DOHH2 (cell line): ENCODE data around the gene FAM118A.
"Not testable (repeated sequence)": the region's sequence is repeated elsewhere in the genome, so short reads cannot be mapped to it uniquely, and the experiment has no call there.

ENCODE experiments used
- H3F3A ChIP-seq: fragments of 200-600 bp; sonication (generic), shearing (Covaris generic); 2 replicates; pipeline ENCODE4 v1.6.0; 2016; ENCODE audit warnings: antibody characterized with exemption, mild to moderate bottlenecking; ENCODE audit not compliant: control insufficient read depth, insufficient read depth
- H3K27ac ChIP-seq: fragments of 200-600 bp; sonication (generic); 2 replicates; pipeline ENCODE4 v1.5.1; 2014; ENCODE audit warnings: low read depth, mild to moderate bottlenecking, low read length, moderate library complexity
- H3K27me3 ChIP-seq: fragments of 200-600 bp; sonication (generic); 2 replicates; pipeline ENCODE4 v1.6.1; 2014; ENCODE audit warnings: mild to moderate bottlenecking, low read length, mixed read lengths; ENCODE audit not compliant: control insufficient read depth
- H3K36me3 ChIP-seq: fragments of 200-600 bp; sonication (generic); 2 replicates; pipeline ENCODE4 v1.6.1; 2014; ENCODE audit warnings: mild to moderate bottlenecking, low read length, moderate library complexity, mixed read lengths; ENCODE audit not compliant: control insufficient read depth
- H3K4me1 ChIP-seq: fragments of 200-600 bp; sonication (generic); 2 replicates; pipeline ENCODE4 v1.6.1; 2014; ENCODE audit warnings: mild to moderate bottlenecking, low read length, mixed read lengths; ENCODE audit not compliant: control insufficient read depth
- H3K4me2 ChIP-seq: fragments of 200-600 bp; sonication (generic); 2 replicates; pipeline ENCODE4 v1.6.0; 2014; ENCODE audit warnings: mild to moderate bottlenecking, low read length, moderate library complexity
- H3K4me3 ChIP-seq: fragments of 200-600 bp; sonication (generic); 2 replicates; pipeline ENCODE4 v1.5.1; 2014; ENCODE audit warnings: mild to moderate bottlenecking, low read length, mixed read lengths
- H3K79me2 ChIP-seq: fragments of 200-600 bp; sonication (generic); 2 replicates; pipeline ENCODE4 v1.6.1; 2014; ENCODE audit warnings: mild to moderate bottlenecking, low read length, mixed read lengths; ENCODE audit not compliant: control insufficient read depth
- H3K9me2 ChIP-seq: fragments of 200-600 bp; sonication (generic); replicated peaks from 2 replicates; pipeline ENCODE4 v1.6.1; 2014; ENCODE audit warnings: mild to moderate bottlenecking, low read length, mixed read lengths; ENCODE audit not compliant: control insufficient read depth
- H3K9me3 ChIP-seq: fragments of 200-600 bp; sonication (generic); 2 replicates; pipeline ENCODE4 v1.6.1; 2014; ENCODE audit warnings: antibody characterized with exemption, low read length, mixed read lengths; ENCODE audit not compliant: control insufficient read depth, insufficient read depth
- H4K20me1 ChIP-seq: fragments of 200-600 bp; sonication (generic); 2 replicates; pipeline ENCODE4 v1.6.0; 2014; ENCODE audit warnings: low read depth, mild to moderate bottlenecking, antibody characterized with exemption, low read length, moderate library complexity; ENCODE audit not compliant: control insufficient read depth, insufficient read depth
- CTCF ChIP-seq: fragments of 200-600 bp; sonication (generic); IDR thresholded peaks from one replicate; pipeline ENCODE4 v1.5.1; 2014; ENCODE audit warnings: antibody characterized with exemption, mild to moderate bottlenecking, low read depth, low read length; ENCODE audit not compliant: poor library complexity, severe bottlenecking
- EZH2phosphoT487 ChIP-seq: fragments of 200-600 bp; sonication (generic); IDR thresholded peaks from 2 replicates; pipeline ENCODE4 v1.6.1; 2017; ENCODE audit warnings: borderline replicate concordance, mild to moderate bottlenecking, antibody characterized with exemption, low read length, moderate library complexity, mixed read lengths

The FAM118A gene

GRCh38 chr22:45351956-45352355, 42.2 kb downstream of the FAM118A start:
- TF ChIP-seq CTCF (no peak), EZH2phosphoT487 (no peak)

DNA sequence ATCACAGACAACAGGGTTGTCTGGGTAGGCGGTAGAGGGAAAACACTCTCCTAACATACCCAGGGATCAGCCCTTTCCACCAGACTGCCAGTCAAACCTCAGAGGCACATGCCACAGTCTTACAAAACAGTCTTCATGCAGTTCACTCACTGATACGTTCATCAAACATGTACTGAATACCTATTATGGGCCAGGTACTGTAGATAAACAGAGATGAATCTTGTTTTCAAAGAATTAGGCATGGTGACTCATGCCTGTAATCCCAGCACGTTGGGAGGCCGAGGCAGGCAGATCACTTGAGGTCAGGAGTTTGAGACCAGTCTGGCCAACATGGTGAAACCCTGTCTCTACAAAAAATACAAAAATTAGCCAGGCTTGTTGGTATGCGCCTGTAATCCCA, 43.0 kb downstream of the FAM118A start:
- H3K9me2 ChIP-seq, H3K4me1 ChIP-seq, H3K4me2 ChIP-seq, H3K4me3 ChIP-seq, H3K79me2 ChIP-seq, H3F3A ChIP-seq, H4K20me1 ChIP-seq, H3K27me3 ChIP-seq, H3K36me3 ChIP-seq, H3K27ac ChIP-seq, H3K9me3 ChIP-seq: not testable (repeated sequence)

More at GRCh38 chr22:45351956-45352355, 42.2 kb downstream of the FAM118A start:
- Histone ChIP-seq H3K27ac (no peak overlapping the region), H3K79me2 (no peaks in the 10 kb centered on the region), H4K20me1 (no peaks in the 10 kb centered on the region), H3K4me1 (no peaks in the 10 kb centered on the region), H3K4me3 (no peak overlapping the region), H3F3A (no peaks in the 10 kb centered on the region), H3K27me3 (peaks cover under 1% of the 10 kb centered on the region; the same call in 1 of the 2 replicates), H3K4me2 (no peak overlapping the region), H3K9me3 (no peaks in the 10 kb centered on the region), H3K9me2 (no peaks in the 10 kb centered on the region), H3K36me3 (no peaks in the 10 kb centered on the region)

DNA sequence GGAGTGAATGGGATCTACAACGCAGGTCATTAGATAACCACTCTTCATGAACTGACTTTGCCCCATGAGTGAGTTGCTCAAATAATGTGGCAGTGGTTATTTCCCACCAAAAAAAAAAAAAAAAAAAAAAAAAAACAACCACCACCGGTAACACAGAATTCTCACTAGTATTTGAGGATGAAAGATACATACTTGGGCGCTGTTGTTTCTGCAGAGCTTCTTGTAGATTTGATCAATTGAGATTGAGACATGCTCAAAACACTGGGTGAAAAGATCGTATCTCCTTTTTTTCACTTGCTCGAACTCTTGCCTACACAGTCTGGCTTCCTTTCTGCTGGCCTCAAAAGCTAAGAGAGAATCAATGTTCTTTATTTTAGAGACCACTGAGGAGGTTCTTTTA, 44.1 kb downstream of the FAM118A start:
- Histone ChIP-seq H3K4me1 (no peaks in the 10 kb centered on the region), H3K4me2 (no peak overlapping the region), H3K79me2 (no peaks in the 10 kb centered on the region), H4K20me1 (no peaks in the 10 kb centered on the region), H3K4me3 (no peak overlapping the region), H3K27me3 (peaks cover 14% of the 10 kb centered on the region), H3K9me2 (no peaks in the 10 kb centered on the region), H3K9me3 (no peaks in the 10 kb centered on the region), H3F3A (no peaks in the 10 kb centered on the region), H3K36me3 (no peaks in the 10 kb centered on the region), H3K27ac (no peak overlapping the region)
- TF ChIP-seq EZH2phosphoT487 = no peak

- TF ChIP-seq CTCF (no peak), EZH2phosphoT487 (no peak)
- H3K4me1 ChIP-seq = no peaks in the 10 kb centered on the region
- H3K9me3 ChIP-seq = no peaks in the 10 kb centered on the region
- H3K27ac ChIP-seq = no peak overlapping the region
- H3K36me3 ChIP-seq = no peaks in the 10 kb centered on the region
- no peaks in the 10 kb centered on the region for H4K20me1 ChIP-seq
- no peak overlapping the region for H3K4me2 ChIP-seq
- no peak overlapping the region for H3K4me3 ChIP-seq
- no peaks in the 10 kb centered on the region for H3K9me2 ChIP-seq
- no peaks in the 10 kb centered on the region for H3K79me2 ChIP-seq
- no peaks in the 10 kb centered on the region for H3F3A ChIP-seq
- H3K27me3 ChIP-seq = peaks cover 37% of the 10 kb centered on the region
Observed at GRCh38 chr22:45357490-45357889, 47.8 kb downstream of the FAM118A start.
